M059J (cell line): Measurements from ENCODE around the gene ACTR5. TPM values are rescaled to one million over a fixed set of nuclear protein-coding genes. Genes with fewer than 3 reads are reported as not detected.

Source experiments
- DNase-seq: peaks from one replicate; pipeline ENCODE4 v3.0.0-alpha.2; 2012; ENCODE audit warnings: low read depth
- total RNA-seq: library from RNA; depleted of rRNA; stranded (reverse); fragments of >200 nt; shearing (Covaris generic); gene quantifications from 2 replicates; pipeline ENCODE4 v1.2.3, GENCODE V29; 2014

ACTR5 gene
- total RNA-seq, 1 experiment from 2014 or later = 10.6 TPM

DNA sequence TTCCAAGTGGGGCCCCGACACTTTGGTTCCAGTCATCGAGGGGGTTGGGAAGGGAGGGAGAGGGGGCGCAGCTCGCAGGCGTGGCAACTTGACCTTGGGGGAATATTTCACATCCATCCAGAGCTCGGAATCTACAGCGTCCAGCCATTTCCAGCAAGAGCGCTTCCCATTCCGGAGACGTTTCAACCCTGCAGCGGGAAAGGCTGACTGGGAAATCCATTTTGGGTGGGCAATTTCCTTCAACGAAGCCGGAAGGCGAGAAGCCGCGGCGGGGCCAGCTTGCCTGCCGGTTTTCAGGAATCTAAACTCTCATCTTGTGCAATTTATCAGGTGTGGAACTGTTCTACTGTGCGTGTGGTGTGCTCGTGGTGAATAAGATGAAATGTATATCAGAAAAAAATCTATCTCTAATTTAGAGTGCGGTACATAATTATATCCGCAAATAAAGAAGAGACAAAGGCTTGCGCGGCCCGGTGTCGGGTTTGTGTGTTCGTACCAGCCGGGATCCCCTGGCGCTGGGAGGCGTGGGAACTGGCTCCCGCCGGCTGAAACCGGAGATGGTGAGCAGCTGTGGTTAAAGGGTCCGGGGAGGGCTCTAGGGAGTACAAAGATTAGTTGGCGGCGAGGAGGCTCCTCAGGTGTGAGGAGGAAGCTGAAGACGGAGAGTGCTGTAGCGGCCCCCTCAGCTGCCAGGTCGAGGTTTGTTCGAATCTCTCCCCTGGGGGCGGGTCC, 19.2 kb upstream of the ACTR5 start:
- no peak for DNase-seq

DNA sequence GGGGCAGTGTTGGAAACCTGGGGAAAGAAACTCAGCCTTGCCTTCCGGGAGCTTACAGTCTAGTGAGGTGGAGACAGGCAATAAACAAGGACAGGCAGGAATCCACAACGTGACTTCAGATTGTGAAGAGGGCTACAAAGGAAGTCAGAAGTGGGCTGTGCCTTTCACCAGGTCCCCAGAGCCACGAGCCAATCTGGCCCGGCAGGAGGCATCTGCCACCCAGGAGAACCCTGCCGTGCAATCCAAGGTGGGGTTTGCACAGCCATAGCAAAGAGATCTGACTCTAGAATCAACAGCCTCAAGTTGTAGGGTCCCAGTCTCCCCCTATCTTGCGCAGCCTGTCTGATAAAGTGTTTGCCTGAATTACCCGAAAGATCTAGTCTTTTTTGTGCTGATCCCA, 18.5 kb upstream of the ACTR5 start:
- no peak for DNase-seq

DNA sequence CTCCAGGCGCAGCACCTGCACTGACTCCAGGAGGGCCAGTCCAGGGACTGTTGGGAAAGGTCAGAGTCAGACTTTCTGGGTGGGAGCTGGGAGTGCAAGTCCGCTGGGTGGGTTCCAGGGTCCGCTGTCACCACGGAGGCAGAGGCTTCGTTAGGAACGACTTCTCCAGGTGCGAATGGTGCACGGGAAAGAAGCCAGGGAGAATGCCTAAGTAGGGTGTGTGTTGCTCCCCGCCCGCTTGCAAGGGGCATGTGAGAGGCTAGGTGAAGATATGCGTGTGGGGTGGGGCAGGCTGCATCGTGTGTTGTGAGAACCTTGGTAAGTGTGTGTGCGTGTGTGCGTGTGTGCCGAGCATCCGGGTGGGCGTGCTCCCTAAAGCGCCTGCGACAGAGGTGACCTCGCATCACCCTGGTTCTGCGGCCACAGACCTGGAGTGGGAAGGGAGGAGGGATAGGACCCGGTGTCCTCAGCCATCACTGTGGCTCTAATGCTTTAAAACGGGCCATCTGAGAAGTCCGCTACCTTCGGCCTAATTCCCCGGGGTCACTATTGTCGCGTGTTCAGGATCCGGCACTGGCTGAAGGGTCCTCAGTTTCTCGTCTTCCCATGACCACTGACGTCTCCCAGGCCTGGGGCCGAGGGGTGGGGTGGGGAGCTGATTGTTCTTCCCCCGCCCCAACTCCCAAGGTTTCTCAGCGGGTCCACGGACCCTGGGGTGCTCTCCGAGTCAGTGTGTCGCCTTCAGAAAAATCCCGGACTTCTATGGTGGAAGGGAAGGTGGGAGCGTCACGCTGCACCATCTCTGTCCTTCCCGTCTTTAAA, 17.9 kb upstream of the ACTR5 start:
- no peak for DNase-seq

DNA sequence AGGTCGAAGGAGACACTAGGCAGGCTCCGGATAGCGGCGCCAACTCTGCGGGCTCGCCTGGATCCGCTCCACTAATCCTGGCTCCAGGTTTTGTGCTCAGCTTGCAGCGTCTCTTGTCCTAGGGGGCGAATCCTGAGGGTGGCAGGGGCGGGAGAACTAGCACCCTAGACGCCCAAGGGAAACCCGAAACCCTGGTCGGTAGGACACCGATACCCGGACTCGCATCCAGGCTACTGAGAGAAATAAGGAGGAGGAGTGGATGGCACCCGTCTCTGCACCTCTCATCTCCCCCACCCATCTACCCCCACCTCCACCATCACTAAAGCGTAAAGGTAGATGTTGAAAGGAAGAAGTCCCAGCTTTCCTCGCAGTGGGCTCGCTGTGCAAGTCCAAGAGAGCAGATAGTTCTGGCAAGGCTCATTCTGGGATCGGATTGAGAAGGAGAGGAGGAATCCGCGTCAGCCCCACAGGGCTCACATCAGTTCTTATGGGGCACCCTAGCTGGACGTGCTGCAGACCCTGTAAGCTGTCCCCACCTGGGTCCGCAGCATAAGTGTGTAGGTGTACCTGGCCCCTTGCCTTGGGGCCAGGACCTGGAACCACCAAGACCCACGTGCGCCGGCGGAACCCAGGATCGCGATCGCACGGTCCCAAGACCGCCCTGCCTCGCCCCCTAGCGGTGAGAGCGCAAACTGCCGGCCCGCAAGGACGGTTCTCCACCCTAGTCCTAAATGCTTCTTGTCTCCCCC, 17.1 kb upstream of the ACTR5 start:
- DNase-seq = peak; percentile 65

DNA sequence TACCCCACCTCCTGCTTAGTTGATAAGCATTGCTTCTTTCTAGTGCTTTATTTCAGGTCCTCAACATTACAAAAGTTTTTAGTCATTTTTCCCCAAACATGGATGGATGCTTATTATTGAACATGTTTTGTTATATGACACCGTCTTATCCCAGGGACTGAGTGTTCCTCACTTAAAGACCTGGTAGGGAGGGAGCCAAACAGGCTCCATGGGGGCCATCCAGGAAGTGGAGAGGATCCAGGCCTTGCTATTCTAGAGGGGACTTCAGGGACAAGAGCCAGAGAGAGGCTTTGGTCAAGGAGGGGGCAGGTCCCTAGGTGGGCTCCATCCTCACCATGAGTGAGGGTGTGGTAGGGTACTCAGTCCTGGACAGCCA, 16.5 kb upstream of the ACTR5 start:
- no peak for DNase-seq

DNA sequence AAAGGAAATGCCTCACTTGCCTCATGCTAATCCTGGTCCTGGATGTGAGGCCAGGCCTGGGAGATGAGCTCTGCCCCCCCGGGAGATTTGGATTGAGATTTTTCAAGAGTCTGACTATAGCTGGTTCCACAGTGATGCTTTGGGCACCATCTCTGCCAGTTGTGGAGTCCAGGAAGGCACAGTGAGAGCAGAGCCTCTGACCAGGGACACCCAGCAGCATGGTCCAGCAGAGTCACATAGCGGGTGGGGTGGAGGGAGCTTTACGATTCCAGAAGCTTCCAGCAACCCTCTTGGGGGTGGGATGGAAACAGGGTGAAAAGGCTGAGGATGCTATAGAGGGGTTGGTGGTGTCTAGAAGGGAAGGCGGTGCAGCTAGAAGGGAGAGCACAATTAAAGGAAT, 15.3 kb upstream of the ACTR5 start:
- no peak for DNase-seq

DNA sequence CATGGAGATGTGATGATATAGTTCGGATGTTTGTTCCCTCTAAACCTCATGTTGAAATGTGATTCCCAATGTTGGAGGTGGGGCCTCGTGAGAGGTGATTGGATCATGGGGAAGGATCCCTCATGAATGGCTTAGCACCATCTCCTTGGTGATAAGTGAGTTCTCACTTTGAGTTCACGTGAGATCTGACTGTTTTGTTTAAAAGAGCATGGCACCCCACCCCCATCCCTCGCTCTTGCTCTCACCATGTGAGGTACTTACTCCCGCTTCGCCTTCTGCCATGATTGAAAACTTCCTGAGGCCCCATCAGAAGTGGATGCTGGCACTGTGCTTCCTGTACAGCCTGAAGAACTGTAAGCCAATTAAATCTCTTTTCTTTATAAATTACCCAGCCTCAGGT, 13.1 kb upstream of the ACTR5 start:
- no peak for DNase-seq

DNA sequence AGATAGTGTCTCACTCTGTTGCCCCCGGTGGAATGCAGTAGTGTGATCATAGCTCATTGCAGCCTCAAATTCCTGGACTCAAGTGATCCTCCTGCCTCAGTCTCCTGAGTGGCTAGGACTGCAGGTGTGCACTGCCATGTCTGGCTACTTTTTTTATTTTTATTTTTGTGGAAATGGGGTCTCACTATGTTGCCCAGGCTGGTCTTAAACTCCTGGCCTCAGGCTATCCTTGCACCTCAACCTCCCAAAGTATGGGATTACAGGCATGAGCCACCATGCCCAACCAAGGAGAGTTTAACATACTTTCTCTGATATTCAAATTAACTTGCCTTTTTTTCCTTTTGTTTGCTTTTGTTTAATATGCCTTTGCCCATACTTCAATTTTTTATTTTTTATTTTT, 10.4 kb upstream of the ACTR5 start:
- no peak for DNase-seq

DNA sequence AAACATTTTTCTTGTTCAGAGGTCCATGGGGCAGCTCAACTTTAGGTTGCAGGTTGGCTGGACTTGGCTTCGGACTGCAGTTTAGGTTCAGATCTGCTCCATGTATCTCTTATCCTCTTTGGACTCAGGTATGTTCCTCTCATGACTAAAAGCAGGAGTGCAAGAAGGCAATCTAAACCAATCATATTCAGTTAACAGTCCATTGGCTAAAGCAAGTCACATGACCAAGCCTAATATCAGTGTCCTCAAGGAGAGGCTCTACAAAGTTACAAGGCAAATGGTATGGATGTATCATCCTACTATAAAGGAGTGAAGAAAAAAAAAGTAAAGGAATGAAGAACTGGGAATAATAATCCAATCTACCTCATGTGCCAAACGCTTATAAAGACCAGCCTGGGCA, 2.5 kb upstream of the ACTR5 start:
- no peak for DNase-seq

DNA sequence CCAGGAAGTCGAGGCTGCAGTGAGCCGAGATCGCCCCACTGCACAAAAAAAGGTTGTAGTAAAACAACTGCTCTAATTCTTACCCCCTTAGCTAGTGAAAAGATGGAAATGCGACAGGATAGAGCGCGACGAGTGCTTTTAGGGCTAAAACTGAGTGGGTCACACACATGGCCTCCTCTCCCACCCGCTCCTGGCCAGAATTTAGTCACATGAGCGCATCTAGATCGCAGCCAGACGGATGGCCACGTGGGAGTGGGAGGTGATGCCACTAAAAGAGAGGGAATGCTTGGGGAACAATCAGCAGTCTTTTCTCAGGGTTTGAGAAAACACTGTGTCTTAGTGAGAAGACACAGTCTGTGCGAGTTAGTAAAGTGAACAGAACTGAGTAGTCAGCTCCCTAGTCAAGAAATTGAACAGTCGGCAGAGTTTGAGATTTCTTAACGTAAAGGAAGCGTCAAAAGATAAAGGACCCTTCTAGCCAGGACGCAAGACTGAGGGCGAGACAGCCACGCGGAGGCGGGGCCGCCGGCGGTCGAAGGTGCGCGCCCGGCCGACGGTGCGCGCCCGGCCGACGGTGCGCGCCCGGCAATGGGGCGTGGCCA, 664 bp upstream of the ACTR5 start:
- no peak for DNase-seq

DNA sequence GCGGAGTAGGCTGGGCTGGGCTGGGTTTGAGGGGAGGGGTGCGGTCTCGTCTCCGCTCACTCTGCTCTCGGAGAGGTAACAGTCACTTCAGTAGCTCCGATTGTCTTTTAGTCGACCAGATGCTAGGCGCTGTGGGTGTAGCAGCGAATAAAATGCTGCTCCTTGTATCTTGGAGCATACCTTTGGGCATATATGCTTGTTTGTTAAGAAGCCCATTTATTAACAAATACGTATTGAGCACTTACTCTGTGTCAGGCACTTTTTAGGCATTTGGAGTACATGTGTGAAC, 545 bp downstream of the ACTR5 start:
- no peak for DNase-seq

DNA sequence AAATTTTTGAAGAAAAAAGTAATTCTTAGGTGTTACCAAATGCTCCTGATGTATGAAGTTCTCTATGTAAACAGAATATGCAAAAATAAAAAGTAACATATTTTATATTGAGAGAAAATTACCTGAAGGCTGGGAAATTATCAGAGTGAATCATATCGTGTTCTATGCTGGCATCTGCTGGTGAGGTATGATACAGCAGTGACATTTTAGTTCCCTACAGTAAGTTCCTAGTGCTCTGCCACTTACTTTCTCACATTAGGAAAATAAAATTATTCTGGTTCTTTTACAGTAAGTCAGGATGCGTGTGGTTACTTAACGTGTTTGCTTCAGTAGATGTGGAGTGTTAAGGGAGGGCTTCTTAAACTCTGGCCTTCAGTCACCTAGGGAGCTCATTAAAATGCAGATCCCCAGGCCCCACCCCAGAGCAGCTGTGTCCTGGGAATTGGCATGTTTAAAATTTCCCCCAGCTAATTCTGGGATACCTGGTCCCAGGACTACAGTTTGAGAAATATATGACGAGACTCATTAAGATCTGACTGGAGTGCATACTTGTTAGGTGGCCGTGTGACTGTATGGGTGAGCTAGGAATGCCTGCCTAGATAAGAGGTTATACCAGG, 3.2 kb downstream of the ACTR5 start:
- peak; percentile 55 for DNase-seq

DNA sequence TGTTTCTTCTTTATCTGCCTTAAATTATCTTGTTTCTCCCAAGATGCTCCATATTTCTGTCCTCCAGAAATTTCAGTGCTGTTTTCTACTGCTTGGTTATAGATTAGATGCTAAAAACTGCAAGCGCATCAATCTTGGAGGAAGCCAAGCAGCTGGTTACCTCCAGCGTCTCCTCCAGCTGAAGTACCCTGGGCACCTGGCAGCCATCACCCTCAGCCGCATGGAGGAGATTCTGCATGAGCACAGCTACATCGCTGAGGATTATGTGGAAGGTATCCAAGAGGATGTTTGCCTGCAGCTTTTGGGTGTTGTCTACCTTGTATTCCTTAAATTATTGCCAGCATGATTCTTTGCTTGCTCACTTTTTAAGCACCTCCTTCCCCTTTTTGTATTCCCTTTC, 3.8 kb downstream of the ACTR5 start:
- no peak for DNase-seq

DNA sequence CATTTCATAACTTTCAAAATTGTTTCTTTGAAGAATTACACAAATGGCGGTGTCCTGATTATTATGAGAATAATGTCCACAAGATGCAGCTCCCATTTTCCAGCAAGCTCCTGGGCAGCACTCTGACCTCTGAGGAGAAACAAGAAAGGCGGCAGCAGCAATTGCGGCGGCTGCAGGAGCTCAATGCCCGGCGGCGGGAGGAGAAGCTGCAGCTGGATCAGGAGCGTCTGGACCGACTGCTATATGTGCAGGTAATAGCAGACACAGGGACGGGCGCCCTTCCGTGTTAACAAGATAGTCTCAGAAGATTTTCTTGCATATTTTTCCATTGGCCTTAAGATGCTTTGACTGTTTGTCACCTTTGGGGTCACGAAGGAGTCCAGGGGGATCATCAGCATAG, 6.7 kb downstream of the ACTR5 start:
- DNase-seq = no peak

DNA sequence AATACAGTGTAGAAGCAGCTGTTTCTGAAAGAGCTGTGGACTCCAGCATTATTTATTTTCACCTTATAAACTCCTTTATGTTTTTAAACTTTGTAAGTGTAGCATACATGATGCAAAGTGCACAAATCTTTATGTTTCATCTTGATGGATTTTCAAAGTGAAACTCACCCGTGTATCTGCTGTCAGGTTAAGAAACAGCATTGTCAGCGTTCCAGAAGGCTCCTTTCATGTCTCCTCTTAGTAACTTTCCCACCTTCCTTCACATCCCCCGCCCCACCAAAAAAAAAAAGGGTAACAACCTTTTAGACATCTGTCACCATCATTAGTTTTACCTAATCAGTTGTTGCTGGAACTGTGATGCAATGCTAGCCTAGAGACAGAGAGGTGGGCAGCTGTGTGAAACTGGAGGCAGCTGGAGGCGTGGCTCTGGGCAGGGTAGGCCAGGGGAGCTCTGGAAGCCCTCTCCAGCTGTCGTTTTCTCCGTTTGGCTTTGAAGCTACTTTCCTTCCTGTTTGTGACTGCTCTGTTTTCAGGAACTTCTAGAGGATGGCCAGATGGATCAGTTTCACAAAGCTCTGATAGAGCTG, 7.2 kb downstream of the ACTR5 start:
- DNase-seq = no peak

DNA sequence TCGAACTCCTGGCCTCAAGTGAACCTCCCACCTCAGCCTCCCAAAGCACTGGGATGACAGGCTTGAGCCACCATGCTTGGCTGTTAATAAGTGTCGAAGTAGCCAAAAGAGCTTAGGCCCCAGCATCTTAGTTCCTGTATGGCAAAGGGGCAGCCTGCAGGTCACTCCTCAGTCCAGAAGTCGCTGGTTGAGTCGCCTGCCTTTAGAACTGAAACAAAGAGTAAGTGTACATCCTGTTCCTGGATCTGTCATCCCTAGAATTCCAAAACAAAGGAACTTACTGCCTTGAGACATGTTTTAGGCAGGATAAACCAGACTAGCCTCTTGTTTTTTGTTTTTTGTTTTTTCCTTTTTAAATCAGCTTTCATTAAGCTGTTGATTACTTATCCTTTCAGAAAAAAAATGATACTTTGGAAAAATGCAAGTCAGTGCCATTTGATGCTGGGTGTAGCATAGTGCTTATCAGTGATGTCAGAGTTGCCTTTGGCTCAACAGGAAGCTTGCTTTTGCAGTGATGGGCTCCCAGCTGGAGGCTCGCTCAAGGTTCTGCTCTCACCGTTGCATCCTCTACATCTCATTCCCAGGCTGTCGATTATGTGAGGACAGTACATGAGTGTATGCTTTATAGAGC, 9.0 kb downstream of the ACTR5 start:
- DNase-seq = no peak

DNA sequence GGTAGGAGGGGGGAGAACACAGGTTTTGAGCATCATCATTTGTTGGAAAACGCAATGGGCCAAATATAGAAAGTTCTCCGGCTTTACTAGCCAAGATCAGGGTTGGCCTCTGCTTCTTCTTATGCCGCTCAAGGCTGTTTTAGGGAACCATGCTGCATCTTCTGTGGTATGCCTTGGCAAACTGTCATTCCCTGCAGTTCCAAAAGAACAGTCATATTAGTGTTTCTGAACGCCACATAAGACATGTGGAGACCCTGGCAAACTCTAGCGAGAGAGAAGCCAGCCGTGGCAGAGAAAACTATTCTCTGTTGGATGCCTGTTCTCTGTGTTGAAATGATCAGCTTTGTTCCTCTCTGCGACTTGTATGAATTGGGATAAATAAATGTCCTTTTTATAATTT, 10.8 kb downstream of the ACTR5 start:
- DNase-seq = no peak

DNA sequence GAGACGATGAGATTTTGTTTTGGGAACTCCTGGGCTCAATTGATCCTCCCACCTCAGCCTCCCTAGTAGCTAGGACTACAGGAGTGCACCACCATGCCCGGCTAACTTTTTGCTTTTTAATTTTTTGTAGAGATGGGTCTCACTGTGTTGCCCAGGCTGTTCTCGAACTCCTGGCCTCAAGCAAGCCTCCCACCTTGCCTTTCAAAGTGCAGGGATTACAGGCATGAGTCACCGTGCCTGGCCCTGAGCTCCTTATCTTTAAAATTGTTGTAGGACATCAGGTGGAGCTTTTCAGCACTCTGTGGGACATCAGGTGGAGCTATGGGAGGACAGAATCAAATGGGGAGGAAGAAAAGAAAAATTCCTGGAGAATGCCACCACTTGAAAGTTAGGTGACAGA, 12.7 kb downstream of the ACTR5 start:
- DNase-seq = no peak

DNA sequence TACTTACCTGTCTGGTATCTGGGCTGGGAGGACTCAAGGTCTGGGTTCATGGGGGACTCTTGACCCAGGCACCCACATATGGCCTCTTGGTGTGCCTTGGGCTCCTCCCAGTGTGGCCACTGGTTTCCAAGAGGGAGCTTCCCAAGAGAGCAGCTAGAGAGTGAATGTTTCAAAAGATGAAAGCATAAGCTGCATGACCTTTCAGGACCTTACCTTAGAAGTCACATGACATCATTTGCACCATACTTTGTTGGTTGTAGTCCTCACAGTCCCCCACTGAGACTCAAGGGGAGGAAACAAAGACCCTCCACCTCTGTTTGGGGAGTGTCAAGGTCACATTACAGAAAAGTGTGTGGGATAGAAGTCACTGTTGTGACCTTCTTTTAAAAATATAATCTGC, 13.9 kb downstream of the ACTR5 start:
- no peak for DNase-seq

DNA sequence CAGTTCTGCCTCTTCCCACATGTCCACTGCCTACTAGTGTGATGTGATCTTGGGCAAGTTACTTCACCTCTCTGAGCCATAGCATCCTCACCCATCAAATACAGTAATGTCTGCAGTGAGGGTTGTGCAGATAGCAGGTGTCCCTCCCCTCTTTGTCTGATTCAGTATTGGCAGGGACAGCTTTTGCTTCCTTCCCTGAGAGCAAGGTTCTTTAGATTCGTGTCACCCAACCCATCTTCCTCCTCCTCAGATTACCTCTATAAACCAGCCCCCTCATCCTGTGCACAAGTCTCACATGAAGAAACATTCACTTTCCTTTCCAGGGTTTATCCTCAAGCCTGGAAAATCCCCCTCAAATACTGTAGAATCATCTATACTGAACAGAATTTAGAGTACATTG, 15.4 kb downstream of the ACTR5 start:
- no peak for DNase-seq

DNA sequence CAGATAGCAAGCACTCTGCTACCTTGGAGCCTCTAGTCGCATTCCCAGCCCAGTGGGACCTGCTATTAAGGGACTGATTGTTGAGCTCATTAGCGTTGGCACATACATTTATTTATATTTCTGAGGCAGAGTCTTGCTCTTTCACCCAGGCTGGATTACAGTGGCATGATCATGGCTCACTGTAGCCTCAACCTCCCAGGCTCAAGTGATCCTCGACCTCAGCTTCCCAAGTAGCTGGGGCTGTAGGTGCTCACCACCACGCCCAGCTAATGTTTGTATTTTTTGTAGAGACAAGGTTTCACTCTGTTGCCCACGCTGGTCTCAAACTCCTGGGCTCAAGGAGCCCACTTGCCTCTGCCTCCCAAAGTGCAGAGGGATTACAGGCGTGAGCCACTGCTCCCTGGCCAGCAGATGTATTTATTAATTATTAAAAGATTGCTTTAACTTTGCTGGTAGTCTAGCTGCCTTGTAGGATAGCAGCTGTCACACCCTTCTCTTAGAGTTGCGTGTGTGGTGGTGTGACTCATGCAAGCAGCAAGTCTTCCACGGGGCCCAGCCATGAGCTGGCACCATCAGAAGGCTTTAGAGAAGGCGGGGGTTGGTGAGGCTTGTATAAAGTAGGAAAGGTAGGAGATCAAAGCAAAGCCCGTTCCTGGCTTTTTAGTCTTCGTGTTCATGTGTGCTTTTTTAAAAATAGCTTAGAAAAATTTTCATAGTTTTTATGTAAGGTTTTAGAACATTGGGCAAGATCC, 16.5 kb downstream of the ACTR5 start:
- DNase-seq = peak; percentile 93
